ENCODE results near the gene BTBD1. TPM values are rescaled to one million over a fixed set of nuclear protein-coding genes. Genes with fewer than 3 reads are reported as not detected.
A peak's percentile ranks its signal among the peaks of the same experiment; 100 is the strongest.

The BTBD1 gene
- total RNA-seq (61.1 TPM), polyA plus RNA-seq (44.4 TPM)
- long read RNA-seq, donor 1, partial matches to known transcripts: 0 of 2 reads
- long read RNA-seq, donor 1, other reads (novel, unspliced or antisense): 0 of 2 reads
- long read RNA-seq, donor 2: 0 reads
- long read RNA-seq, donor 3, transcript BTBD1-201 (8 exons, 3,297 nt): major isoform, 40 of 105 reads
- long read RNA-seq, donor 3, partial matches to known transcripts: 58 of 105 reads
- long read RNA-seq, donor 3, other reads (novel, unspliced or antisense): 6 of 105 reads
- long read RNA-seq, donor 4, transcript BTBD1-201 (8 exons, 3,297 nt): major isoform, 17 of 39 reads
- long read RNA-seq, donor 4, partial matches to known transcripts: 22 of 39 reads
- long read RNA-seq, donor 4, other reads (novel, unspliced or antisense): 0 of 39 reads
- long read RNA-seq, donor 5, transcript BTBD1-201 (8 exons, 3,297 nt): major isoform, 31 of 68 reads
- long read RNA-seq, donor 5, partial matches to known transcripts: 36 of 68 reads
- long read RNA-seq, donor 5, other reads (novel, unspliced or antisense): 0 of 68 reads
- long read RNA-seq, donor 6, transcript BTBD1-201 (8 exons, 3,297 nt): major isoform, 20 of 34 reads
- long read RNA-seq, donor 6, partial matches to known transcripts: 14 of 34 reads
- long read RNA-seq, donor 6, other reads (novel, unspliced or antisense): 0 of 34 reads
- long read RNA-seq, donor 7, transcript BTBD1-201 (8 exons, 3,297 nt): major isoform, 25 of 48 reads
- long read RNA-seq, donor 7, partial matches to known transcripts: 18 of 48 reads
- long read RNA-seq, donor 7, other reads (novel, unspliced or antisense): 5 of 48 reads
- long read RNA-seq, donor 8, transcript BTBD1-201 (8 exons, 3,297 nt): major isoform, 7 of 12 reads
- long read RNA-seq, donor 8, partial matches to known transcripts: 5 of 12 reads
- long read RNA-seq, donor 8, other reads (novel, unspliced or antisense): 0 of 12 reads
- long read RNA-seq, donor 9, transcript BTBD1-201 (8 exons, 3,297 nt): major isoform, 17 of 29 reads
- long read RNA-seq, donor 9, partial matches to known transcripts: 12 of 29 reads
- long read RNA-seq, donor 9, other reads (novel, unspliced or antisense): 0 of 29 reads
- long read RNA-seq, donor 10, transcript BTBD1-201 (8 exons, 3,297 nt): major isoform, 26 of 49 reads
- long read RNA-seq, donor 10, partial matches to known transcripts: 23 of 49 reads
- long read RNA-seq, donor 10, other reads (novel, unspliced or antisense): 0 of 49 reads

GRCh38 chr15:83066734-83067637 is at the start of gene BTBD1:
Gene BTBD1 (minus strand): TSS chr15:83067252. CDS start chr15:83067151, 101 bp downstream.
- Histone ChIP-seq H3K4me1 (ENCODE audit: control insufficient read depth in 2 of 2, insufficient read depth in 2 of 2, low read length in 2 of 2) (peaks cover 12 to 18% of the 10 kb centered on the region in 2 donors), H3K36me3 (ENCODE audit: control insufficient read depth in 2 of 2, insufficient read depth in 2 of 2, low read length in 1 of 2) (peaks cover 0 to 2% of the 10 kb centered on the region in 2 donors), H3K4me3 (ENCODE audit: low read length in 2 of 2) (peak within 1 kb of the TSS; percentile 63 to 98), H3K27ac (ENCODE audit: low read depth in 1 of 2, low read length in 1 of 2) (peak within 1 kb of the TSS; percentile 44 to 94), H3K27me3 (ENCODE audit: control insufficient read depth in 2 of 2, insufficient read depth in 1 of 2, low read length in 1 of 2) (no peaks in the 10 kb centered on the region), H3K9me3 (ENCODE audit: control insufficient read depth in 2 of 2, insufficient read depth in 1 of 2, low read length in 1 of 2) (no peaks in the 10 kb centered on the region)
- WGBS: 1% methylated on average over 90 of the region's 90 CpGs
- DNase-seq (ENCODE audit: low read depth in 6 of 9, low spot score in 9 of 9): peak; percentile 34 to 89 (median 72)

- H3K4me3 ChIP-seq (ENCODE audit: low read length in 2 of 2): no peak overlapping the region
- H3K9me3 ChIP-seq (ENCODE audit: control insufficient read depth in 2 of 2, insufficient read depth in 1 of 2, low read length in 1 of 2): no peaks in the 10 kb centered on the region
- H3K36me3 ChIP-seq (ENCODE audit: control insufficient read depth in 2 of 2, insufficient read depth in 2 of 2, low read length in 1 of 2): no peaks in the 10 kb centered on the region
- no peaks in the 10 kb centered on the region for H3K4me1 ChIP-seq (ENCODE audit: control insufficient read depth in 2 of 2, insufficient read depth in 2 of 2, low read length in 2 of 2)
- DNase-seq (ENCODE audit: low read depth in 6 of 9, low spot score in 9 of 9): no peak
- no peaks in the 10 kb centered on the region for H3K27me3 ChIP-seq (ENCODE audit: control insufficient read depth in 2 of 2, insufficient read depth in 1 of 2, low read length in 1 of 2)
- H3K27ac ChIP-seq (ENCODE audit: low read depth in 1 of 2, low read length in 1 of 2): no peak overlapping the region
- WGBS: 95% methylated on average over 11 of the region's 11 CpGs
These were observed 48.9 kb upstream of the BTBD1 start for GRCh38 chr15:83115831-83116565.

- H3K27ac ChIP-seq (ENCODE audit: low read depth in 1 of 2, low read length in 1 of 2): no peak overlapping the region
- WGBS: 96% methylated on average over 3 of the region's 3 CpGs
- no peaks in the 10 kb centered on the region for H3K36me3 ChIP-seq (ENCODE audit: control insufficient read depth in 2 of 2, insufficient read depth in 2 of 2, low read length in 1 of 2)
- peaks cover 0 to 1% of the 10 kb centered on the region in 2 donors for H3K27me3 ChIP-seq (ENCODE audit: control insufficient read depth in 2 of 2, insufficient read depth in 1 of 2, low read length in 1 of 2)
- DNase-seq (ENCODE audit: low read depth in 6 of 9, low spot score in 9 of 9): no peak
- no peak overlapping the region for H3K4me3 ChIP-seq (ENCODE audit: low read length in 2 of 2)
- H3K9me3 ChIP-seq (ENCODE audit: control insufficient read depth in 2 of 2, insufficient read depth in 1 of 2, low read length in 1 of 2): no peaks in the 10 kb centered on the region
- no peaks in the 10 kb centered on the region for H3K4me1 ChIP-seq (ENCODE audit: control insufficient read depth in 2 of 2, insufficient read depth in 2 of 2, low read length in 2 of 2)
These were observed 48.4 kb upstream of the BTBD1 start for GRCh38 chr15:83115410-83115809.

DNA sequence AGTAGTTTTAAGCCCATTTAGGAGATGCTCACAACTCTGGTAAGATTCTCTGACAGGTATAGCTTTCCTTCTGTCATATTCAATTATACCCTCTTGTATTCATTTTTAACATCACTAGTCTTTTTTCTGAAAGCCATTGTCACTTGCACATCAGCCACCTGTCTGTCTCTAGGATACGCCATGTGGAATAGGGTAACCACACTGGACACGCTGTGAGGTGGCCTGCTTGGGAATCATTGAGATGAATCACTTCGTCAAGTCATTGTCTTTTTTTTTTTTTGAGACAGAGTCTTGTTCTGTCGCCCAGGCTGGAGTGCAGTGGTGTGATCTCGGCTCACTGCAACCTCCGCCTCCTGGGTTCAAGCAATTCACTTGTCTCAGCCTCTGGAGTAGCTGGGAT is 47.8 kb upstream of the BTBD1 start:
- DNase-seq (ENCODE audit: low read depth in 6 of 9, low spot score in 9 of 9): no peak
- Histone ChIP-seq H3K27ac (ENCODE audit: low read depth in 1 of 2, low read length in 1 of 2) (no peak overlapping the region), H3K9me3 (ENCODE audit: control insufficient read depth in 2 of 2, insufficient read depth in 1 of 2, low read length in 1 of 2) (no peaks in the 10 kb centered on the region), H3K4me1 (ENCODE audit: control insufficient read depth in 2 of 2, insufficient read depth in 2 of 2, low read length in 2 of 2) (no peaks in the 10 kb centered on the region), H3K27me3 (ENCODE audit: control insufficient read depth in 2 of 2, insufficient read depth in 1 of 2, low read length in 1 of 2) (peaks cover 0 to 4% of the 10 kb centered on the region in 2 donors), H3K36me3 (ENCODE audit: control insufficient read depth in 2 of 2, insufficient read depth in 2 of 2, low read length in 1 of 2) (no peaks in the 10 kb centered on the region), H3K4me3 (ENCODE audit: low read length in 2 of 2) (no peak overlapping the region)
- WGBS: 98% methylated on average over 6 of the region's 6 CpGs

GRCh38 chr15:83113881-83114674 is 47.0 kb upstream of the BTBD1 start:
- DNase-seq (ENCODE audit: low read depth in 6 of 9, low spot score in 9 of 9): no peak
- Histone ChIP-seq H3K27me3 (ENCODE audit: control insufficient read depth in 2 of 2, insufficient read depth in 1 of 2, low read length in 1 of 2) (peaks cover 2 to 10% of the 10 kb centered on the region in 2 donors), H3K36me3 (ENCODE audit: control insufficient read depth in 2 of 2, insufficient read depth in 2 of 2, low read length in 1 of 2) (no peaks in the 10 kb centered on the region), H3K4me1 (ENCODE audit: control insufficient read depth in 2 of 2, insufficient read depth in 2 of 2, low read length in 2 of 2) (no peaks in the 10 kb centered on the region), H3K4me3 (ENCODE audit: low read length in 2 of 2) (no peak overlapping the region), H3K27ac (ENCODE audit: low read depth in 1 of 2, low read length in 1 of 2) (no peak overlapping the region), H3K9me3 (ENCODE audit: control insufficient read depth in 2 of 2, insufficient read depth in 1 of 2, low read length in 1 of 2) (no peaks in the 10 kb centered on the region)
- 94% methylated on average over 5 of the region's 5 CpGs for WGBS

DNA sequence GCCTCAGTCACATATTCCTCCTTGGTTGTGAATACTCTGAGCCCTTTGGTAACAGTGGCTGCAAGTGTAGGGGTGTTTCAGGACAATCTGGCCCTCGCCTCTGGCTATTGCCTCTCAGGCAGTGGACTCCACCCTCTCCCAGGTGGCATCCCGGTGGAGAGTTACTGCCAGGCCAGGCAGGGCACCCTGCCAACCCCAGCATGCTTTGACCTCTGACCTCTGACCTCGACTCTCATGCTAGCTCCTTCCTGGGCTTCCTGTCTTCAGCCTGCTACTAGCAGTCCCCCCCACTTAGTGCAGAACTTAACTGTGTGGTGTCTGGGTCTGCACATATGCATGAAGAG is 45.9 kb upstream of the BTBD1 start:
- H3K4me3 ChIP-seq (ENCODE audit: low read length in 2 of 2): no peak overlapping the region
- H3K9me3 ChIP-seq (ENCODE audit: control insufficient read depth in 2 of 2, insufficient read depth in 1 of 2, low read length in 1 of 2): no peaks in the 10 kb centered on the region
- H3K27me3 ChIP-seq (ENCODE audit: control insufficient read depth in 2 of 2, insufficient read depth in 1 of 2, low read length in 1 of 2): peaks cover 10 to 21% of the 10 kb centered on the region in 2 donors
- H3K4me1 ChIP-seq (ENCODE audit: control insufficient read depth in 2 of 2, insufficient read depth in 2 of 2, low read length in 2 of 2): peaks cover 3 to 9% of the 10 kb centered on the region in 2 donors
- H3K36me3 ChIP-seq (ENCODE audit: control insufficient read depth in 2 of 2, insufficient read depth in 2 of 2, low read length in 1 of 2): no peaks in the 10 kb centered on the region
- WGBS: 75% methylated on average over 3 of the region's 3 CpGs
- no peak overlapping the region for H3K27ac ChIP-seq (ENCODE audit: low read depth in 1 of 2, low read length in 1 of 2)
- no peak for DNase-seq (ENCODE audit: low read depth in 6 of 9, low spot score in 9 of 9)

- 89% methylated on average over 8 of the region's 8 CpGs for WGBS
- H3K9me3 ChIP-seq (ENCODE audit: control insufficient read depth in 2 of 2, insufficient read depth in 1 of 2, low read length in 1 of 2): no peaks in the 10 kb centered on the region
- no peaks in the 10 kb centered on the region for H3K36me3 ChIP-seq (ENCODE audit: control insufficient read depth in 2 of 2, insufficient read depth in 2 of 2, low read length in 1 of 2)
- H3K27me3 ChIP-seq (ENCODE audit: control insufficient read depth in 2 of 2, insufficient read depth in 1 of 2, low read length in 1 of 2): peaks cover 16 to 26% of the 10 kb centered on the region in 2 donors
- peaks cover 5 to 9% of the 10 kb centered on the region in 2 donors for H3K4me1 ChIP-seq (ENCODE audit: control insufficient read depth in 2 of 2, insufficient read depth in 2 of 2, low read length in 2 of 2)
- DNase-seq (ENCODE audit: low read depth in 6 of 9, low spot score in 9 of 9): no peak
- H3K4me3 ChIP-seq (ENCODE audit: low read length in 2 of 2): no peak overlapping the region
- H3K27ac ChIP-seq (ENCODE audit: low read depth in 1 of 2, low read length in 1 of 2): no peak overlapping the region
These were observed 45.3 kb upstream of the BTBD1 start for GRCh38 chr15:83112233-83112955.
